Hepatic stellate cell (primary cell): ENCODE data around the gene KIF3A.
"Not testable (repeated sequence)": the region's sequence is repeated elsewhere in the genome, so short reads cannot be mapped to it uniquely, and the experiment has no call there.

Experiments
- DNase-seq: peaks from one replicate; pipeline ENCODE4 v3.0.0; 2011; ENCODE audit warnings: low spot score

Gene KIF3A

GRCh38 chr5:132718544-132719312, 18.6 kb downstream of the KIF3A start:
- DNase-seq = no peak

- no peak for DNase-seq
Observed at GRCh38 chr5:132714456-132715307, 22.7 kb downstream of the KIF3A start.

GRCh38 chr5:132708645-132709044, 28.7 kb downstream of the KIF3A start:
- DNase-seq = no peak

GRCh38 chr5:132704875-132705274, 32.5 kb downstream of the KIF3A start:
- peak; percentile 26 for DNase-seq

- DNase-seq = no peak
Observed at GRCh38 chr5:132695956-132696355, 41.4 kb downstream of the KIF3A start.

- no peak for DNase-seq
Observed at GRCh38 chr5:132692632-132692967, 44.7 kb downstream of the KIF3A start.

GRCh38 chr5:132691755-132692631, 45.4 kb downstream of the KIF3A start:
- DNase-seq = not testable (repeated sequence)

- no peak for DNase-seq
Observed at GRCh38 chr5:132690156-132690555, 47.2 kb downstream of the KIF3A start.

- DNase-seq = no peak
Observed at GRCh38 chr5:132689513-132689912, 47.8 kb downstream of the KIF3A start.

- DNase-seq = no peak
Observed at GRCh38 chr5:132688536-132689339, 48.6 kb downstream of the KIF3A start.

- DNase-seq = no peak
Observed at GRCh38 chr5:132687995-132688394, 49.4 kb downstream of the KIF3A start.

GRCh38 chr5:132686193-132686592, 51.2 kb downstream of the KIF3A start:
- no peak for DNase-seq

GRCh38 chr5:132684922-132685720, 52.2 kb downstream of the KIF3A start:
- DNase-seq = no peak

GRCh38 chr5:132684491-132684890, 52.9 kb downstream of the KIF3A start:
- DNase-seq = no peak

GRCh38 chr5:132681983-132682382, 55.4 kb downstream of the KIF3A start:
- DNase-seq = no peak

- no peak for DNase-seq
Observed at GRCh38 chr5:132681476-132681831, 55.9 kb downstream of the KIF3A start.

GRCh38 chr5:132680780-132681475, 56.4 kb downstream of the KIF3A start:
- no peak for DNase-seq

- no peak for DNase-seq
Observed at GRCh38 chr5:132679717-132680380, 57.5 kb downstream of the KIF3A start.

GRCh38 chr5:132679166-132679565, 58.2 kb downstream of the KIF3A start:
- DNase-seq = no peak

GRCh38 chr5:132678735-132679134, 58.6 kb downstream of the KIF3A start:
- no peak for DNase-seq
